Sigmoid colon (tissue), 7 donors: ENCODE measurements around the gene ATP5ME. TPM values are rescaled to one million over a fixed set of nuclear protein-coding genes. Genes with fewer than 3 reads are reported as not detected.

Experiments used
- DNase-seq: peaks from one replicate; pipeline ENCODE4 v3.0.0-alpha.2; 2019
- H3K27ac ChIP-seq, 4 donors: fragments of 200-600 bp; sonication (generic); one replicate each; pipeline ENCODE4 v1.5.1; 2016 to 2019; ENCODE audit warnings: mild to moderate bottlenecking in 1 of 4
- H3K27me3 ChIP-seq, 3 donors: fragments of 200-600 bp; sonication (generic); one replicate each; pipeline ENCODE4 v1.5.1; 2019; ENCODE audit warnings: mild to moderate bottlenecking in 1 of 3
- H3K36me3 ChIP-seq, 4 donors: fragments of 200-600 bp; sonication (generic); one replicate each; pipeline ENCODE4 v1.5.1; 2016 to 2019
- H3K4me1 ChIP-seq, 4 donors: fragments of 200-600 bp; sonication (generic); one replicate each; pipeline ENCODE4 v1.5.1; 2017 to 2019
- H3K4me3 ChIP-seq, 4 donors: fragments of 200-600 bp; sonication (generic); one replicate each; pipeline ENCODE4 v1.5.1; 2017 to 2019; ENCODE audit warnings: mild to moderate bottlenecking in 2 of 4, moderate library complexity in 1 of 4
- H3K9me3 ChIP-seq, 4 donors: fragments of 200-600 bp in 3 of 4; sonication (generic) in 3 of 4; one replicate each; pipeline versions ENCODE4 v1.5.1 to v1.6.1; 2013 to 2019
- CTCF ChIP-seq, 4 experiments: fragments of 450-650 bp in 3 of 4; fragments of 200-600 bp in 1 of 4; IDR thresholded peaks; one replicate each; pipeline ENCODE4 v1.5.1; 2016 to 2019; ENCODE audit warnings: antibody characterized with exemption in 4 of 4, mild to moderate bottlenecking in 3 of 4, moderate library complexity in 2 of 4
- EP300 ChIP-seq, 4 donors: sonication (generic); formaldehyde crosslinking; IDR thresholded peaks; one replicate each; pipeline ENCODE4 v1.6.1; 2017; ENCODE audit warnings: antibody characterized with exemption in 4 of 4
- POLR2A ChIP-seq, 2 donors: fragments of 450-650 bp; IDR thresholded peaks; one replicate each; pipeline ENCODE4 v1.6.1; 2016; ENCODE audit warnings: antibody characterized with exemption in 2 of 2, mild to moderate bottlenecking in 2 of 2, moderate library complexity in 2 of 2
- POLR2AphosphoS5 ChIP-seq, 4 donors: sonication (generic); formaldehyde crosslinking; IDR thresholded peaks; one replicate each; pipeline ENCODE4 v1.6.1; 2017; ENCODE audit warnings: antibody characterized with exemption in 4 of 4
- WGBS, 2 donors: extraction: QIAGEN DNeasy Blood & Tissue Kit; methylation state at CpG; one replicate each; pipeline ENCODE4 v1.1.7; 2013; 5-methylcytosine and 5-hydroxymethylcytosine counted together
- intact Hi-C: fragments of 100-400 bp; cut with DNase I; formaldehyde crosslinking; loops from one replicate; pipeline ENCODE4 v1.15.1; 2023
- polyA plus RNA-seq, 3 donors: library from polyadenylated mRNA; stranded (reverse); fragments of 200-250 nt; gene quantifications; one replicate each; pipeline ENCODE4 v1.2.3, GENCODE V29; 2013
- total RNA-seq, 4 donors: library from RNA; depleted of rRNA; stranded (reverse); fragments of >200 nt; gene quantifications; one replicate each; pipeline ENCODE4 v1.1.0, GENCODE V29; 2016
- donor health status: healthy with polysubstance abuse.
- donor health status: Bipolar disorder and iron deficiency.
- donor health status: healthy.

Gene ATP5ME
- total and polyA plus RNA-seq, 7 donors, result 104 to 1,302 (median 244) TPM

- 90 to 94% methylated on average over 31 of the region's 31 CpGs for WGBS, 2 donors
- H3K4me3 ChIP-seq, result no peak overlapping the region
- no peaks in the 10 kb centered on the region for H3K9me3 ChIP-seq
- peak overlapping the region; percentile 56 to 83 (median 70) for H3K27ac ChIP-seq
- intact Hi-C loops, result no loop called here
- TF ChIP-seq POLR2A (IDR thresholded peaks at IDR 0.05), result no peak
- no peak for TF ChIP-seq CTCF (IDR thresholded peaks at IDR 0.05)
- no peak for TF ChIP-seq EP300 (IDR thresholded peaks at IDR 0.05)
- H3K36me3 ChIP-seq, result no peaks in the 10 kb centered on the region
- H3K4me1 ChIP-seq, result peaks cover 0 to 26% (median 5%) of the 10 kb centered on the region in 4 donors
- H3K27me3 ChIP-seq, result peaks cover 0 to 40% (median 17%) of the 10 kb centered on the region in 3 donors
- DNase-seq, result peak; percentile 69
Observed at GRCh38 chr4:686413-687040, 12.5 kb upstream of the ATP5ME start.

GRCh38 chr4:685679-686412 lies 11.8 kb upstream of the ATP5ME start:
- 94 to 95% methylated on average over 37 of the region's 37 CpGs for WGBS, 2 donors
- Histone ChIP-seq H3K4me3 (no peak overlapping the region), H3K4me1 (peaks cover 0 to 32% (median 10%) of the 10 kb centered on the region in 4 donors), H3K27ac (no peak overlapping the region), H3K36me3 (no peaks in the 10 kb centered on the region), H3K9me3 (no peaks in the 10 kb centered on the region), H3K27me3 (peaks cover 3 to 45% (median 21%) of the 10 kb centered on the region in 3 donors)
- TF ChIP-seq EP300 (IDR thresholded peaks at IDR 0.05) (no peak), POLR2A (IDR thresholded peaks at IDR 0.05) (no peak), CTCF (IDR thresholded peaks at IDR 0.05) (no peak), POLR2AphosphoS5 (IDR thresholded peaks at IDR 0.05) (no peak)
- no peak for DNase-seq
- intact Hi-C loops, result no loop called here

- H3K27ac ChIP-seq, result no peak overlapping the region
- H3K36me3 ChIP-seq, result no peaks in the 10 kb centered on the region
- WGBS, 2 donors, result 59 to 78% methylated on average over 21 of the region's 21 CpGs
- H3K4me1 ChIP-seq, result peaks cover 0 to 38% (median 15%) of the 10 kb centered on the region in 4 donors
- peaks cover 3 to 56% (median 32%) of the 10 kb centered on the region in 3 donors for H3K27me3 ChIP-seq
- no peak for TF ChIP-seq EP300 (IDR thresholded peaks at IDR 0.05)
- no peak for TF ChIP-seq POLR2AphosphoS5 (IDR thresholded peaks at IDR 0.05)
- TF ChIP-seq POLR2A (IDR thresholded peaks at IDR 0.05), result no peak
- TF ChIP-seq CTCF (IDR thresholded peaks at IDR 0.05), result no peak
- intact Hi-C loops, result no loop called here
- H3K9me3 ChIP-seq, result no peaks in the 10 kb centered on the region
- no peak for DNase-seq
- no peak overlapping the region for H3K4me3 ChIP-seq
Observed at GRCh38 chr4:684623-685327, 10.7 kb upstream of the ATP5ME start.

GRCh38 chr4:683982-684622 lies 10.0 kb upstream of the ATP5ME start:
- no peak for TF ChIP-seq POLR2AphosphoS5 (IDR thresholded peaks at IDR 0.05)
- peak in 3 of 4 experiments; percentile 18 to 39 (median 29) for TF ChIP-seq CTCF (IDR thresholded peaks at IDR 0.05)
- 25 to 51% methylated on average over 19 of the region's 19 CpGs for WGBS, 2 donors
- Histone ChIP-seq H3K36me3 (no peaks in the 10 kb centered on the region), H3K27ac (no peak overlapping the region), H3K4me3 (no peak overlapping the region), H3K9me3 (no peaks in the 10 kb centered on the region), H3K4me1 (peaks cover 0 to 37% (median 15%) of the 10 kb centered on the region in 4 donors), H3K27me3 (peaks cover 6 to 57% (median 37%) of the 10 kb centered on the region in 3 donors)
- DNase-seq, result peak; percentile 76
- intact Hi-C loops, result no loop called here
